HG03135 (cell line): ENCODE results near the gene METTL16.
"Not testable (repeated sequence)": the region's sequence is repeated elsewhere in the genome, so short reads cannot be mapped to it uniquely, and the experiment has no call there.

ENCODE experiments used
- ATAC-seq: cut with Tn5 transposase; IDR thresholded peaks from one replicate; pipeline ENCODE4 v1.9.1; 2021; ENCODE audit warnings: mild to moderate bottlenecking, moderate library complexity; ENCODE audit not compliant: unreplicated experiment

Gene METTL16

GRCh38 chr17:2453866-2454265, 57.8 kb downstream of the METTL16 start:
- no peak for ATAC-seq

- ATAC-seq: no peak
These were observed 58.4 kb downstream of the METTL16 start for GRCh38 chr17:2453325-2453724.

- no peak for ATAC-seq
These were observed 59.4 kb downstream of the METTL16 start for GRCh38 chr17:2452216-2452750.

GRCh38 chr17:2450016-2450650, 61.6 kb downstream of the METTL16 start:
- no peak for ATAC-seq

- ATAC-seq: no peak
These were observed 62.2 kb downstream of the METTL16 start for GRCh38 chr17:2449486-2449885.

- ATAC-seq: not testable (repeated sequence)
These were observed 64.2 kb downstream of the METTL16 start for GRCh38 chr17:2447479-2447878.

- ATAC-seq: no peak
These were observed 66.0 kb downstream of the METTL16 start for GRCh38 chr17:2445638-2446037.

GRCh38 chr17:2444382-2444781, 67.3 kb downstream of the METTL16 start:
- no peak for ATAC-seq

GRCh38 chr17:2442166-2442565, 69.5 kb downstream of the METTL16 start:
- ATAC-seq: no peak

- ATAC-seq: no peak
These were observed 70.8 kb downstream of the METTL16 start for GRCh38 chr17:2440930-2441329.

- not testable (repeated sequence) for ATAC-seq
These were observed 71.7 kb downstream of the METTL16 start for GRCh38 chr17:2439997-2440396.

- no peak for ATAC-seq
These were observed 72.9 kb downstream of the METTL16 start for GRCh38 chr17:2438823-2439222.

- no peak for ATAC-seq
These were observed 75.3 kb downstream of the METTL16 start for GRCh38 chr17:2436316-2436905.

- no peak for ATAC-seq
These were observed 75.8 kb downstream of the METTL16 start for GRCh38 chr17:2435862-2436261.

- no peak for ATAC-seq
These were observed 76.4 kb downstream of the METTL16 start for GRCh38 chr17:2435181-2435741.

GRCh38 chr17:2433696-2434095, 78.0 kb downstream of the METTL16 start:
- no peak for ATAC-seq

- no peak for ATAC-seq
These were observed 83.8 kb downstream of the METTL16 start for GRCh38 chr17:2427910-2428309.

- ATAC-seq: no peak
These were observed 84.5 kb downstream of the METTL16 start for GRCh38 chr17:2427215-2427614.

GRCh38 chr17:2423271-2423670, 88.4 kb downstream of the METTL16 start:
- ATAC-seq: no peak

GRCh38 chr17:2421315-2422147, 90.2 kb downstream of the METTL16 start:
- ATAC-seq: no peak

GRCh38 chr17:2420176-2420575, 91.5 kb downstream of the METTL16 start:
- no peak for ATAC-seq
